Peyer's patch (tissue), 4 donors: ENCODE results near the gene ZNF275. TPM values are rescaled to one million over a fixed set of nuclear protein-coding genes. Genes with fewer than 3 reads are reported as not detected.

Source experiments
- DNase-seq, 3 donors: peaks; one replicate each; pipeline ENCODE4 v3.0.0-alpha.2; 2017 to 2019
- H3K27ac ChIP-seq, 4 donors: fragments of 200-600 bp; sonication (generic); one replicate each; pipeline ENCODE4 v1.5.1; 2016 to 2019
- H3K27me3 ChIP-seq, 2 donors: fragments of 200-600 bp; sonication (generic); one replicate each; pipeline ENCODE4 v1.5.1; 2019
- H3K36me3 ChIP-seq, 3 donors: fragments of 200-600 bp; sonication (generic); one replicate each; pipeline ENCODE4 v1.5.1; 2016 to 2019
- H3K4me1 ChIP-seq, 4 donors: fragments of 200-600 bp; sonication (generic); one replicate each; pipeline ENCODE4 v1.5.1; 2016 to 2019
- H3K4me3 ChIP-seq, 4 donors: fragments of 200-600 bp; sonication (generic); 1 replicate in 3 of 4; 2 replicates in 1 of 4; pipeline ENCODE4 v1.5.1; 2016 to 2019; ENCODE audit warnings: mild to moderate bottlenecking in 1 of 4
- H3K9me3 ChIP-seq, 4 donors: fragments of 200-600 bp; sonication (generic); one replicate each; pipeline ENCODE4 v1.5.1; 2016 to 2019; ENCODE audit warnings: mild to moderate bottlenecking in 1 of 4
- CTCF ChIP-seq, 6 experiments: fragments of 450-650 bp in 4 of 6; fragments of 200-600 bp in 2 of 6; sonication (generic) in 1 of 6; IDR thresholded peaks; one replicate each; pipeline ENCODE4 v1.5.1; 2017 to 2019; ENCODE audit warnings: antibody characterized with exemption in 6 of 6, mild to moderate bottlenecking in 3 of 6, moderate library complexity in 1 of 6
- POLR2A ChIP-seq, 2 donors: fragments of 450-650 bp; IDR thresholded peaks; one replicate each; pipeline ENCODE4 v1.5.1; 2017; ENCODE audit warnings: antibody characterized with exemption in 2 of 2, mild to moderate bottlenecking in 2 of 2, moderate library complexity in 2 of 2
- total RNA-seq, 4 donors: library from RNA; depleted of rRNA; stranded (reverse); fragments of >200 nt; gene quantifications; one replicate each; pipeline ENCODE4 v1.1.0, GENCODE V29; 2016

The ZNF275 gene
- total RNA-seq, 4 donors from 2014 or later, result 4.0 to 12.4 (median 7.2) TPM

GRCh38 chrX:153377727-153378126 lies 43.8 kb downstream of the ZNF275 start:
- H3K4me3 ChIP-seq, result no peak overlapping the region
- TF ChIP-seq POLR2A (IDR thresholded peaks at IDR 0.05) (no peak), CTCF (IDR thresholded peaks at IDR 0.05) (no peak)
- no peaks in the 10 kb centered on the region for H3K27me3 ChIP-seq
- H3K36me3 ChIP-seq, result no peaks in the 10 kb centered on the region
- H3K9me3 ChIP-seq, result no peaks in the 10 kb centered on the region
- no peak overlapping the region for H3K27ac ChIP-seq
- DNase-seq, result no peak
- H3K4me1 ChIP-seq, result no peaks in the 10 kb centered on the region

- H3K36me3 ChIP-seq, result no peaks in the 10 kb centered on the region
- no peak overlapping the region for H3K4me3 ChIP-seq
- H3K4me1 ChIP-seq, result no peaks in the 10 kb centered on the region
- DNase-seq, result no peak
- TF ChIP-seq POLR2A (IDR thresholded peaks at IDR 0.05) (no peak), CTCF (IDR thresholded peaks at IDR 0.05) (no peak)
- no peaks in the 10 kb centered on the region for H3K9me3 ChIP-seq
- H3K27me3 ChIP-seq, result no peaks in the 10 kb centered on the region
- H3K27ac ChIP-seq, result no peak overlapping the region
Observed at GRCh38 chrX:153378607-153379006, 44.7 kb downstream of the ZNF275 start.

GRCh38 chrX:153379508-153379907 lies 45.6 kb downstream of the ZNF275 start:
- Histone ChIP-seq H3K4me3 (no peak overlapping the region), H3K27me3 (no peaks in the 10 kb centered on the region), H3K27ac (no peak overlapping the region), H3K9me3 (no peaks in the 10 kb centered on the region), H3K4me1 (no peaks in the 10 kb centered on the region), H3K36me3 (no peaks in the 10 kb centered on the region)
- no peak for TF ChIP-seq CTCF (IDR thresholded peaks at IDR 0.05)
- no peak for DNase-seq

GRCh38 chrX:153379971-153380581 lies 46.1 kb downstream of the ZNF275 start:
- Histone ChIP-seq H3K27me3 (no peaks in the 10 kb centered on the region), H3K27ac (no peak overlapping the region), H3K36me3 (no peaks in the 10 kb centered on the region), H3K4me3 (no peak overlapping the region), H3K9me3 (no peaks in the 10 kb centered on the region), H3K4me1 (no peaks in the 10 kb centered on the region)
- no peak for DNase-seq
- TF ChIP-seq CTCF (IDR thresholded peaks at IDR 0.05) (no peak), POLR2A (IDR thresholded peaks at IDR 0.05) (no peak)

- Histone ChIP-seq H3K27me3 (no peaks in the 10 kb centered on the region), H3K9me3 (no peaks in the 10 kb centered on the region), H3K4me1 (no peaks in the 10 kb centered on the region), H3K36me3 (no peaks in the 10 kb centered on the region), H3K4me3 (no peak overlapping the region), H3K27ac (no peak overlapping the region)
- TF ChIP-seq POLR2A (IDR thresholded peaks at IDR 0.05), result no peak
- TF ChIP-seq CTCF (IDR thresholded peaks at IDR 0.05), result no peak
- no peak for DNase-seq
Observed at GRCh38 chrX:153380691-153381090, 46.7 kb downstream of the ZNF275 start.
